Urothelium cell line (cell line): ENCODE measurements around the gene MACROH2A1.
A peak's percentile ranks its signal among the peaks of the same experiment; 100 is the strongest.

Experiments
- DNase-seq: peaks from one replicate; pipeline ENCODE4 v3.0.0; 2011; ENCODE audit warnings: low spot score, mixed read lengths
- FAIRE-seq: peaks from 2 replicates; lab custom pipeline; 2011; peaks lifted over from hg19 to GRCh38; lab: Jason Lieb, UNC

The MACROH2A1 gene

GRCh38 chr5:135320718-135321484 is 78.1 kb downstream of the MACROH2A1 start:
- FAIRE-seq (no peak), DNase-seq (no peak)

GRCh38 chr5:135319928-135320606 is 79.0 kb downstream of the MACROH2A1 start:
- no peak for DNase-seq
- no peak for FAIRE-seq

GRCh38 chr5:135319458-135319857 is 79.6 kb downstream of the MACROH2A1 start:
- no peak for FAIRE-seq
- DNase-seq = no peak

- DNase-seq (no peak), FAIRE-seq (no peak)
Observed at GRCh38 chr5:135318924-135319323, 80.1 kb downstream of the MACROH2A1 start.

GRCh38 chr5:135318037-135318436 is 81.0 kb downstream of the MACROH2A1 start:
- DNase-seq (no peak), FAIRE-seq (no peak)

- no peak for DNase-seq
- FAIRE-seq = no peak
Observed at GRCh38 chr5:135317286-135317685, 81.7 kb downstream of the MACROH2A1 start.

- DNase-seq (no peak), FAIRE-seq (no peak)
Observed at GRCh38 chr5:135315386-135315785, 83.6 kb downstream of the MACROH2A1 start.

- no peak for FAIRE-seq
Observed at GRCh38 chr5:135313946-135314345, 85.1 kb downstream of the MACROH2A1 start.

GRCh38 chr5:135313405-135313804 is 85.6 kb downstream of the MACROH2A1 start:
- no peak for DNase-seq

More at GRCh38 chr5:135313946-135314345, 85.1 kb downstream of the MACROH2A1 start:
- no peak for DNase-seq

GRCh38 chr5:135312255-135312935 is 86.6 kb downstream of the MACROH2A1 start:
- DNase-seq (no peak), FAIRE-seq (no peak)

More at GRCh38 chr5:135313405-135313804, 85.6 kb downstream of the MACROH2A1 start:
- no peak for FAIRE-seq

GRCh38 chr5:135310328-135310989 is 88.6 kb downstream of the MACROH2A1 start:
- no peak for FAIRE-seq
- DNase-seq = no peak

- no peak for DNase-seq
- FAIRE-seq = no peak
Observed at GRCh38 chr5:135309391-135310327, 89.4 kb downstream of the MACROH2A1 start.

- DNase-seq (no peak), FAIRE-seq (no peak)
Observed at GRCh38 chr5:135308752-135309151, 90.3 kb downstream of the MACROH2A1 start.

- DNase-seq = no peak
- FAIRE-seq = no peak
Observed at GRCh38 chr5:135308245-135308644, 90.8 kb downstream of the MACROH2A1 start.

- FAIRE-seq (peak; percentile 27), DNase-seq (no peak)
Observed at GRCh38 chr5:135307143-135307903, 91.7 kb downstream of the MACROH2A1 start.

GRCh38 chr5:135306557-135306956 is 92.5 kb downstream of the MACROH2A1 start:
- DNase-seq = no peak
- FAIRE-seq = no peak

- no peak for FAIRE-seq
- DNase-seq = no peak
Observed at GRCh38 chr5:135304352-135305221, 94.4 kb downstream of the MACROH2A1 start.

- FAIRE-seq (no peak), DNase-seq (no peak)
Observed at GRCh38 chr5:135303582-135304173, 95.4 kb downstream of the MACROH2A1 start.
